NCI-H2081 (cell line): ENCODE results near the gene NPAS3.

Experiments
- DNase-seq, 2 experiments: peaks; one replicate each; lab custom pipeline; 2025; lab: John Stamatoyannopoulos, UW

Gene NPAS3

GRCh38 chr14:33836900-33837577, 898.4 kb downstream of the NPAS3 start:
- DNase-seq, result no peak

- DNase-seq, result no peak
Measured at GRCh38 chr14:33837943-33838683, 899.4 kb downstream of the NPAS3 start.

- peak; percentile 48 to 57 for DNase-seq
Measured at GRCh38 chr14:33839193-33840076, 900.8 kb downstream of the NPAS3 start.

GRCh38 chr14:33840797-33841196, 902.1 kb downstream of the NPAS3 start:
- DNase-seq, result no peak

- peak in 1 of 2 experiments; percentile 3 for DNase-seq
Measured at GRCh38 chr14:33842299-33842698, 903.6 kb downstream of the NPAS3 start.

GRCh38 chr14:33844118-33844517, 905.4 kb downstream of the NPAS3 start:
- DNase-seq, result no peak

GRCh38 chr14:33846100-33846824, 907.6 kb downstream of the NPAS3 start:
- DNase-seq, result no peak

GRCh38 chr14:33847066-33847465, 908.4 kb downstream of the NPAS3 start:
- no peak for DNase-seq

GRCh38 chr14:33848009-33848408, 909.3 kb downstream of the NPAS3 start:
- DNase-seq, result no peak

GRCh38 chr14:33848706-33849454, 910.2 kb downstream of the NPAS3 start:
- DNase-seq, result peak; percentile 14 to 53

- no peak for DNase-seq
Measured at GRCh38 chr14:33849455-33849801, 910.7 kb downstream of the NPAS3 start.

- DNase-seq, result no peak
Measured at GRCh38 chr14:33850826-33851225, 912.1 kb downstream of the NPAS3 start.

- no peak for DNase-seq
Measured at GRCh38 chr14:33851366-33851765, 912.7 kb downstream of the NPAS3 start.

- no peak for DNase-seq
Measured at GRCh38 chr14:33851931-33852330, 913.3 kb downstream of the NPAS3 start.
